DND-41 (cell line): ENCODE data around the gene CHIT1.

Source experiments
- CTCF ChIP-seq: IDR thresholded peaks from 2 replicates; pipeline ENCODE4 v1.5.1; 2012; ENCODE audit warnings: borderline replicate concordance, low read length, moderate library complexity, mild to moderate bottlenecking; ENCODE audit not compliant: poor library complexity, severe bottlenecking; ENCODE audit errors: extremely low read depth
- EZH2 ChIP-seq: IDR thresholded peaks from 3 replicates; pipeline ENCODE4 v1.6.1; 2012; ENCODE audit warnings: borderline replicate concordance, low read depth, mild to moderate bottlenecking, moderate library complexity, low read length, inconsistent platforms; ENCODE audit not compliant: severe bottlenecking

GRCh38 chr1:203271018-203271743 lies 41.7 kb upstream of the CHIT1 start:
- TF ChIP-seq CTCF (no peak), EZH2 (no peak)
